G401.6 (cell line): ENCODE results near the gene ATP9B.
"Not testable (repeated sequence)": the region's sequence is repeated elsewhere in the genome, so short reads cannot be mapped to it uniquely, and the experiment has no call there.

ENCODE experiments used
- FAIRE-seq: peaks from 2 replicates; lab custom pipeline; 2012; peaks lifted over from hg19 to GRCh38; lab: Jason Lieb, UNC

ATP9B gene

GRCh38 chr18:79147014-79147413 lies 77.8 kb downstream of the ATP9B start:
- no peak for FAIRE-seq

GRCh38 chr18:79151191-79151590 lies 82.0 kb downstream of the ATP9B start:
- no peak for FAIRE-seq

- FAIRE-seq = no peak
Measured at GRCh38 chr18:79156327-79156726, 87.1 kb downstream of the ATP9B start.

GRCh38 chr18:79164706-79165105 lies 95.5 kb downstream of the ATP9B start:
- no peak for FAIRE-seq

- FAIRE-seq = no peak
Measured at GRCh38 chr18:79166702-79167101, 97.5 kb downstream of the ATP9B start.

GRCh38 chr18:79167526-79168190 lies 98.5 kb downstream of the ATP9B start:
- no peak for FAIRE-seq

- no peak for FAIRE-seq
Measured at GRCh38 chr18:79169958-79170555, 100.9 kb downstream of the ATP9B start.

GRCh38 chr18:79172331-79172730 lies 103.1 kb downstream of the ATP9B start:
- FAIRE-seq = not testable (repeated sequence)

- no peak for FAIRE-seq
Measured at GRCh38 chr18:79173742-79174141, 104.5 kb downstream of the ATP9B start.

- FAIRE-seq = no peak
Measured at GRCh38 chr18:79178113-79178531, 108.9 kb downstream of the ATP9B start.

GRCh38 chr18:79182047-79182713 lies 113.0 kb downstream of the ATP9B start:
- FAIRE-seq = no peak

GRCh38 chr18:79185648-79186047 lies 116.5 kb downstream of the ATP9B start:
- FAIRE-seq = no peak

- FAIRE-seq = no peak
Measured at GRCh38 chr18:79186649-79187048, 117.5 kb downstream of the ATP9B start.

- no peak for FAIRE-seq
Measured at GRCh38 chr18:79187532-79188277, 118.5 kb downstream of the ATP9B start.

- FAIRE-seq = no peak
Measured at GRCh38 chr18:79191418-79191817, 122.2 kb downstream of the ATP9B start.

GRCh38 chr18:79191956-79192355 lies 122.8 kb downstream of the ATP9B start:
- no peak for FAIRE-seq

- no peak for FAIRE-seq
Measured at GRCh38 chr18:79193826-79194225, 124.6 kb downstream of the ATP9B start.

- FAIRE-seq = no peak
Measured at GRCh38 chr18:79195716-79196683, 126.8 kb downstream of the ATP9B start.

GRCh38 chr18:79197531-79197930 lies 128.3 kb downstream of the ATP9B start:
- FAIRE-seq = no peak

GRCh38 chr18:79199691-79200374 lies 130.6 kb downstream of the ATP9B start:
- FAIRE-seq = no peak
